Gastrocnemius medialis (tissue), 4 donors: Measurements from ENCODE around the gene ZFP62.

ENCODE experiments used
- POLR2A ChIP-seq, 2 donors: fragments of 450-650 bp; IDR thresholded peaks; one replicate each; pipeline ENCODE4 v1.6.1; 2017; ENCODE audit warnings: antibody characterized with exemption in 2 of 2, mild to moderate bottlenecking in 2 of 2, moderate library complexity in 2 of 2
- TF ChIP-seq, protein P1 (sequence below), 5 experiments: fragments of 450-650 bp in 3 of 5; fragments of 200-600 bp in 2 of 5; sonication (generic) in 2 of 5; IDR thresholded peaks in 4 of 5; conservative IDR thresholded peaks in 1 of 5; 1 replicate in 4 of 5; 2 replicates in 1 of 5; pipeline ENCODE4 v1.5.1; 2016 to 2019; ENCODE audit warnings: antibody characterized with exemption in 5 of 5, mild to moderate bottlenecking in 3 of 5, moderate library complexity in 3 of 5

- no peak for TF ChIP-seq POLR2A (IDR thresholded peaks at IDR 0.05)
- TF ChIP-seq, protein P1, sequence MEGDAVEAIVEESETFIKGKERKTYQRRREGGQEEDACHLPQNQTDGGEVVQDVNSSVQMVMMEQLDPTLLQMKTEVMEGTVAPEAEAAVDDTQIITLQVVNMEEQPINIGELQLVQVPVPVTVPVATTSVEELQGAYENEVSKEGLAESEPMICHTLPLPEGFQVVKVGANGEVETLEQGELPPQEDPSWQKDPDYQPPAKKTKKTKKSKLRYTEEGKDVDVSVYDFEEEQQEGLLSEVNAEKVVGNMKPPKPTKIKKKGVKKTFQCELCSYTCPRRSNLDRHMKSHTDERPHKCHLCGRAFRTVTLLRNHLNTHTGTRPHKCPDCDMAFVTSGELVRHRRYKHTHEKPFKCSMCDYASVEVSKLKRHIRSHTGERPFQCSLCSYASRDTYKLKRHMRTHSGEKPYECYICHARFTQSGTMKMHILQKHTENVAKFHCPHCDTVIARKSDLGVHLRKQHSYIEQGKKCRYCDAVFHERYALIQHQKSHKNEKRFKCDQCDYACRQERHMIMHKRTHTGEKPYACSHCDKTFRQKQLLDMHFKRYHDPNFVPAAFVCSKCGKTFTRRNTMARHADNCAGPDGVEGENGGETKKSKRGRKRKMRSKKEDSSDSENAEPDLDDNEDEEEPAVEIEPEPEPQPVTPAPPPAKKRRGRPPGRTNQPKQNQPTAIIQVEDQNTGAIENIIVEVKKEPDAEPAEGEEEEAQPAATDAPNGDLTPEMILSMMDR (IDR thresholded peaks at IDR 0.05 in 4 of 5, conservative IDR thresholded peaks at IDR 0.05 in 1 of 5): no peak
Measured at GRCh38 chr5:180848265-180848664, 12.8 kb downstream of the ZFP62 start.
